ENCODE measurements around the gene RAB5B.

The RAB5B gene

GRCh38 chr12:55929306-55929791 is 44.5 kb upstream of the RAB5B start:
- Histone ChIP-seq H3K4me3 (ENCODE audit: low read depth, low read length) (no peak overlapping the region), H3K27me3 (ENCODE audit: insufficient read depth, low read depth, severe bottlenecking) (no peaks in the 10 kb centered on the region), H3K36me3 (peaks cover 6% of the 10 kb centered on the region; the same call in 1 of the 2 replicates), H3K27ac (no peak overlapping the region), H3K9me3 (ENCODE audit: severe bottlenecking) (no peaks in the 10 kb centered on the region)
- DNase-seq: no peak
- no peak for TF ChIP-seq CTCF (IDR thresholded peaks at IDR 0.05; ENCODE audit: low read depth, low read length)

GRCh38 chr12:55930771-55931316 is 43.0 kb upstream of the RAB5B start, which contains the start of gene DGKA:
TSS of gene DGKA (plus strand) at chr12:55931162. CDS start at chr12:55936504, 5,342 bp downstream.
- no peak within 1 kb of the TSS for H3K27ac ChIP-seq
- no peaks in the 10 kb centered on the region for H3K36me3 ChIP-seq
- DNase-seq: peak; percentile 46
- peak within 1 kb of the TSS; percentile 59 for H3K4me3 ChIP-seq (ENCODE audit: low read depth, low read length)
- H3K9me3 ChIP-seq (ENCODE audit: severe bottlenecking): no peaks in the 10 kb centered on the region
- peak; percentile 57 for TF ChIP-seq CTCF (IDR thresholded peaks at IDR 0.05; ENCODE audit: low read depth, low read length)
- H3K27me3 ChIP-seq (ENCODE audit: insufficient read depth, low read depth, severe bottlenecking): no peaks in the 10 kb centered on the region

GRCh38 chr12:55931317-55931779 is 42.5 kb upstream of the RAB5B start:
- H3K27ac ChIP-seq: no peak overlapping the region
- TF ChIP-seq CTCF (IDR thresholded peaks at IDR 0.05; ENCODE audit: low read depth, low read length): no peak
- DNase-seq: no peak

GRCh38 chr12:55931780-55932550 is 41.9 kb upstream of the RAB5B start:
- H3K27me3 ChIP-seq (ENCODE audit: insufficient read depth, low read depth, severe bottlenecking): no peaks in the 10 kb centered on the region
- no peaks in the 10 kb centered on the region for H3K9me3 ChIP-seq (ENCODE audit: severe bottlenecking)
- no peaks in the 10 kb centered on the region for H3K36me3 ChIP-seq
- DNase-seq: peak; percentile 25
- TF ChIP-seq CTCF (IDR thresholded peaks at IDR 0.05; ENCODE audit: low read depth, low read length): no peak
- H3K4me3 ChIP-seq (ENCODE audit: low read depth, low read length): peak overlapping the region; percentile 59
- H3K27ac ChIP-seq: no peak overlapping the region

More at GRCh38 chr12:55931317-55931779, 42.5 kb upstream of the RAB5B start:
- Histone ChIP-seq H3K36me3 (no peaks in the 10 kb centered on the region), H3K9me3 (ENCODE audit: severe bottlenecking) (no peaks in the 10 kb centered on the region), H3K4me3 (ENCODE audit: low read depth, low read length) (peak overlapping the region; percentile 59), H3K27me3 (ENCODE audit: insufficient read depth, low read depth, severe bottlenecking) (no peaks in the 10 kb centered on the region)

GRCh38 chr12:55932551-55932910 is 41.3 kb upstream of the RAB5B start:
- TF ChIP-seq CTCF (IDR thresholded peaks at IDR 0.05; ENCODE audit: low read depth, low read length): no peak
- Histone ChIP-seq H3K9me3 (ENCODE audit: severe bottlenecking) (no peaks in the 10 kb centered on the region), H3K4me3 (ENCODE audit: low read depth, low read length) (peak overlapping the region; percentile 59), H3K27ac (no peak overlapping the region), H3K36me3 (no peaks in the 10 kb centered on the region), H3K27me3 (ENCODE audit: insufficient read depth, low read depth, severe bottlenecking) (no peaks in the 10 kb centered on the region)
- no peak for DNase-seq
